HEK293 (cell line): ENCODE results near the gene DAAM1.

Source experiments
- CTCF ChIA-PET: fragments of 350-600 bp; formaldehyde crosslinking; extraction: SDS; loops from one replicate; lab custom pipeline; 2021; ENCODE audit warnings: antibody characterized with exemption; lab: Yijun Ruan, JAX
- POLR2A ChIA-PET: fragments of 300-600 bp; formaldehyde crosslinking; extraction: SDS; loops from one replicate; lab custom pipeline; 2020; ENCODE audit warnings: antibody characterized with exemption, inconsistent platforms; lab: Yijun Ruan, JAX
- H3K27ac ChIP-seq: fragments of 200-500 bp; sonication (Bioruptor generic); 2 replicates; pipeline ENCODE4 v1.5.1; 2014; ENCODE audit warnings: low read depth, low read length, control low read depth, inconsistent platforms; ENCODE audit errors: extremely low read depth
- H3K36me3 ChIP-seq, 2 experiments: fragments of 200-500 bp in 1 of 2; sonication (Bioruptor generic) in 1 of 2; 1 replicate in 1 of 2; 2 replicates in 1 of 2; pipeline ENCODE4 v1.5.1; 2014 to 2017; ENCODE audit warnings: inconsistent platforms in 2 of 2, low read length in 2 of 2; ENCODE audit not compliant: control insufficient read depth in 2 of 2, insufficient read depth in 1 of 2
- H3K4me1 ChIP-seq: fragments of 200-500 bp; sonication (Bioruptor generic); 2 replicates; pipeline ENCODE4 v1.5.1; 2014; ENCODE audit warnings: mild to moderate bottlenecking, low read length, inconsistent platforms; ENCODE audit not compliant: control insufficient read depth, insufficient read depth
- H3K4me3 ChIP-seq: 2 replicates; pipeline ENCODE4 v1.5.1; 2011; ENCODE audit warnings: low read depth, mild to moderate bottlenecking, control low read depth, low read length, moderate library complexity
- H3K9me3 ChIP-seq: fragments of 200-500 bp; sonication (Bioruptor generic); 2 replicates; pipeline ENCODE4 v1.5.1; 2014; ENCODE audit warnings: low read depth, low read length, inconsistent platforms; ENCODE audit not compliant: control insufficient read depth, insufficient read depth
- EGR2 ChIP-seq: fragments of 450-650 bp; formaldehyde crosslinking; IDR thresholded peaks from 2 replicates; pipeline ENCODE4 v1.5.1; 2016; ENCODE audit warnings: low read depth, missing biosample characterization, missing genetic modification characterization
- HOXA7 ChIP-seq: sonication (generic); formaldehyde crosslinking; IDR thresholded peaks from 2 replicates; pipeline ENCODE4 v1.8.1; 2022; ENCODE audit warnings: missing genetic modification reagents, borderline replicate concordance
- KLF1 ChIP-seq: fragments of 450-650 bp; formaldehyde crosslinking; IDR thresholded peaks from 2 replicates; pipeline ENCODE4 v1.5.1; 2016; ENCODE audit warnings: missing biosample characterization, missing genetic modification characterization
- PRDM2 ChIP-seq: fragments of 450-650 bp; formaldehyde crosslinking; IDR thresholded peaks from 2 replicates; pipeline ENCODE4 v1.5.1; 2016; ENCODE audit warnings: missing biosample characterization, missing genetic modification characterization, borderline replicate concordance
- PRDM4 ChIP-seq: fragments of 450-650 bp; formaldehyde crosslinking; IDR thresholded peaks from 2 replicates; pipeline ENCODE4 v1.5.1; 2017; ENCODE audit warnings: missing biosample characterization, missing genetic modification characterization
- REPIN1 ChIP-seq: fragments of 450-650 bp; formaldehyde crosslinking; IDR thresholded peaks from 2 replicates; pipeline ENCODE4 v1.5.1; 2017; ENCODE audit warnings: missing biosample characterization, missing genetic modification characterization, low read depth
- ZBTB6 ChIP-seq: fragments of 450-650 bp; formaldehyde crosslinking; IDR thresholded peaks from 2 replicates; pipeline ENCODE4 v1.5.1; 2017; ENCODE audit warnings: missing biosample characterization, missing genetic modification characterization
- ZFP41 ChIP-seq: fragments of 450-650 bp; formaldehyde crosslinking; IDR thresholded peaks from 2 replicates; pipeline ENCODE4 v1.5.1; 2016; ENCODE audit warnings: missing biosample characterization, missing genetic modification characterization, borderline replicate concordance
- ZNF146 ChIP-seq: fragments of 450-650 bp; formaldehyde crosslinking; IDR thresholded peaks from 2 replicates; pipeline ENCODE4 v1.5.1; 2016; ENCODE audit warnings: missing biosample characterization, missing genetic modification characterization
- ZNF366 ChIP-seq: fragments of 450-650 bp; formaldehyde crosslinking; conservative IDR thresholded peaks from 2 replicates; pipeline ENCODE4 v1.5.1; 2016; ENCODE audit warnings: missing biosample characterization, missing genetic modification characterization
- ZNF398 ChIP-seq: fragments of 450-650 bp; formaldehyde crosslinking; IDR thresholded peaks from 2 replicates; pipeline ENCODE4 v1.5.1; 2017; ENCODE audit warnings: missing biosample characterization, missing genetic modification characterization
- ZNF513 ChIP-seq: fragments of 450-650 bp; IDR thresholded peaks from 2 replicates; pipeline ENCODE4 v1.5.1; 2018; ENCODE audit warnings: missing biosample characterization, missing genetic modification characterization
- ZNF571 ChIP-seq: fragments of 450-650 bp; formaldehyde crosslinking; IDR thresholded peaks from 2 replicates; pipeline ENCODE4 v1.5.0; 2017; ENCODE audit warnings: missing biosample characterization, missing genetic modification characterization
- ZNF600 ChIP-seq: fragments of 450-650 bp; formaldehyde crosslinking; IDR thresholded peaks from 2 replicates; pipeline ENCODE4 v1.5.1; 2016; ENCODE audit warnings: missing biosample characterization, missing genetic modification characterization
- ZNF704 ChIP-seq: fragments of 450-650 bp; formaldehyde crosslinking; IDR thresholded peaks from 2 replicates; pipeline ENCODE4 v1.5.1; 2016; ENCODE audit warnings: missing biosample characterization, missing genetic modification characterization
- ZSCAN5A ChIP-seq: fragments of 450-650 bp; formaldehyde crosslinking; IDR thresholded peaks from 2 replicates; pipeline ENCODE4 v1.5.1; 2016; ENCODE audit warnings: missing biosample characterization, missing genetic modification characterization

DAAM1 gene

GRCh38 chr14:59161561-59162175 lies 26.8 kb upstream of the DAAM1 start (continued):
- no peak for TF ChIP-seq PRDM2 (tag by site-specific recombination)
- TF ChIP-seq ZNF600 (tag by site-specific recombination), result peak; percentile 71
- TF ChIP-seq ZNF398 (tag by site-specific recombination), result no peak

GRCh38 chr14:59166258-59166657 lies 22.2 kb upstream of the DAAM1 start:
- H3K27ac ChIP-seq, result no peak overlapping the region
- no peak for TF ChIP-seq REPIN1 (tag by site-specific recombination)
- peak; percentile 57 for TF ChIP-seq ZNF366 (tag by site-specific recombination)
- H3K4me3 ChIP-seq, result no peak overlapping the region
- H3K4me1 ChIP-seq, result 0 out of 2 replicates have a peak, but pooled peaks cover 2% of the 10 kb centered on the region
- no peaks in the 10 kb centered on the region for H3K36me3 ChIP-seq
- ChIA-PET POLR2A (no interaction called here), CTCF (interaction anchor here (0.6 kb wide), 2 partner anchors 346 to 665 kb away, joined by 4 read pairs; no protein-coding TSS in a partner anchor)
- no peaks in the 10 kb centered on the region for H3K9me3 ChIP-seq

GRCh38 chr14:59175404-59175803 lies 13.1 kb upstream of the DAAM1 start:
- Histone ChIP-seq H3K4me3 (no peak overlapping the region), H3K9me3 (no peaks in the 10 kb centered on the region), H3K27ac (no peak overlapping the region), H3K36me3 (no peaks in the 10 kb centered on the region), H3K4me1 (no peaks in the 10 kb centered on the region)
- POLR2A ChIA-PET, result no interaction called here
- CTCF ChIA-PET, result no interaction called here
- TF ChIP-seq ZNF571 (no peak), ZNF146 (tag by site-specific recombination) (no peak), KLF1 (no peak), PRDM4 (tag by site-specific recombination) (no peak), ZNF704 (tag by site-specific recombination) (no peak), ZSCAN5A (tag by site-specific recombination) (no peak), ZBTB6 (no peak), ZNF513 (no peak), EGR2 (tag by site-specific recombination) (no peak), HOXA7 (CRISPR knock-in tag) (no peak), ZFP41 (tag by site-specific recombination) (no peak)
